MCF 10A (cell line): ENCODE measurements around the gene ZNF385D. TPM values are rescaled to one million over a fixed set of nuclear protein-coding genes. Genes with fewer than 3 reads are reported as not detected.

Experiments used
- BruUV-seq: library from RNA; stranded (reverse); fragments of 400-500 nt; replicated peaks from 2 replicates; lab custom pipeline; 2021; lab: Mats Ljungman, UMichigan
- CTCF ChIA-PET: fragments of 300-600 bp; sonication (Branson Sonifier 250); formaldehyde crosslinking; extraction: SDS; loops from one replicate; lab custom pipeline; 2021; ENCODE audit warnings: antibody characterized with exemption, inconsistent platforms; lab: Yijun Ruan, JAX
- POLR2A ChIA-PET: fragments of 300-600, 350-650 bp; sonication (Branson Sonifier 250); formaldehyde crosslinking; extraction: SDS; loops from one replicate; lab custom pipeline; 2020; ENCODE audit warnings: antibody characterized with exemption, inconsistent platforms; lab: Yijun Ruan, JAX
- DNase-seq: peaks from one replicate; pipeline ENCODE4 v3.0.0-alpha.2; 2018; ENCODE audit not compliant: unreplicated experiment
- H3K27ac Mint-ChIP-seq: one replicate; pipeline ENCODE4 v1.8.0; 2022; ENCODE audit warnings: mild to moderate bottlenecking, low read depth, mixed read lengths; ENCODE audit not compliant: unreplicated experiment
- H3K27me3 Mint-ChIP-seq: one replicate; pipeline ENCODE4 v1.8.0; 2022; ENCODE audit warnings: mixed read lengths; ENCODE audit not compliant: insufficient read depth, unreplicated experiment
- H3K36me3 Mint-ChIP-seq: one replicate; pipeline ENCODE4 v1.8.0; 2022; ENCODE audit warnings: mild to moderate bottlenecking, moderate library complexity, mixed read lengths; ENCODE audit not compliant: insufficient read depth, unreplicated experiment
- H3K4me1 Mint-ChIP-seq: one replicate; pipeline ENCODE4 v1.8.0; 2022; ENCODE audit warnings: mixed read lengths; ENCODE audit not compliant: insufficient read depth, unreplicated experiment
- H3K4me3 Mint-ChIP-seq: one replicate; pipeline ENCODE4 v1.8.0; 2022; ENCODE audit warnings: mild to moderate bottlenecking, moderate library complexity, mixed read lengths; ENCODE audit not compliant: unreplicated experiment
- H3K9me3 Mint-ChIP-seq: one replicate; pipeline ENCODE4 v1.8.0; 2022; ENCODE audit warnings: mixed read lengths; ENCODE audit not compliant: unreplicated experiment
- CTCF ChIP-seq: fragments of 200-600 bp; IDR thresholded peaks from one replicate; pipeline ENCODE4 v1.8.0; 2022; ENCODE audit warnings: antibody characterized with exemption, mild to moderate bottlenecking; ENCODE audit not compliant: unreplicated experiment
- intact Hi-C: fragments of 100-400 bp; cut with micrococcal nuclease; formaldehyde crosslinking; loops from 2 replicates; pipeline ENCODE4 v1.14.1; 2022
- total RNA-seq: library from RNA; stranded (reverse); gene quantifications from 2 replicates; pipeline ENCODE4 v1.2.3, GENCODE V29; 2022

ZNF385D gene
- total RNA-seq, 1 experiment from 2014 or later: 1.5 TPM

GRCh38 chr3:21573291-21573690 lies 177.7 kb downstream of the ZNF385D start:
- BruUV-seq: no TSS peak
- POLR2A ChIA-PET: no interaction called here
- Mint-ChIP-seq H3K36me3 (no peaks in the 10 kb centered on the region), H3K27ac (no peak overlapping the region), H3K9me3 (no peaks in the 10 kb centered on the region), H3K4me1 (no peaks in the 10 kb centered on the region), H3K27me3 (no peaks in the 10 kb centered on the region), H3K4me3 (no peak overlapping the region)
- DNase-seq: peak; percentile 6
- intact Hi-C loops: no loop called here
- no peak for TF ChIP-seq CTCF
- CTCF ChIA-PET: no interaction called here

- Mint-ChIP-seq H3K4me1 (no peaks in the 10 kb centered on the region), H3K27ac (no peak overlapping the region), H3K4me3 (no peak overlapping the region), H3K9me3 (no peaks in the 10 kb centered on the region), H3K27me3 (no peaks in the 10 kb centered on the region), H3K36me3 (no peaks in the 10 kb centered on the region)
- no TSS peak for BruUV-seq
- no peak for TF ChIP-seq CTCF
- POLR2A ChIA-PET: interaction anchor here (0.6 kb wide), 2 partner anchors 10 to 55 kb away, joined by 3 read pairs; no protein-coding TSS in a partner anchor
- DNase-seq: no peak
- intact Hi-C loops: no loop called here
- CTCF ChIA-PET: no interaction called here
These were observed 186.5 kb downstream of the ZNF385D start for GRCh38 chr3:21564531-21564930.

- POLR2A ChIA-PET: no interaction called here
- H3K36me3 Mint-ChIP-seq: peaks cover 4% of the 10 kb centered on the region
- no peak for DNase-seq
- CTCF ChIA-PET: no interaction called here
- BruUV-seq: no TSS peak
- H3K27me3 Mint-ChIP-seq: no peaks in the 10 kb centered on the region
- H3K27ac Mint-ChIP-seq: no peak overlapping the region
- H3K9me3 Mint-ChIP-seq: no peaks in the 10 kb centered on the region
- TF ChIP-seq CTCF: no peak
- no peaks in the 10 kb centered on the region for H3K4me1 Mint-ChIP-seq
- intact Hi-C loops: no loop called here
- no peak overlapping the region for H3K4me3 Mint-ChIP-seq
These were observed 188.8 kb downstream of the ZNF385D start for GRCh38 chr3:21562243-21562642.

- H3K4me1 Mint-ChIP-seq: no peaks in the 10 kb centered on the region
- intact Hi-C loops: no loop called here
- no TSS peak for BruUV-seq
- H3K36me3 Mint-ChIP-seq: peaks cover 4% of the 10 kb centered on the region
- no peak for DNase-seq
- no peaks in the 10 kb centered on the region for H3K27me3 Mint-ChIP-seq
- TF ChIP-seq CTCF: no peak
- H3K9me3 Mint-ChIP-seq: no peaks in the 10 kb centered on the region
- H3K27ac Mint-ChIP-seq: no peak overlapping the region
- POLR2A ChIA-PET: no interaction called here
- CTCF ChIA-PET: no interaction called here
- H3K4me3 Mint-ChIP-seq: no peak overlapping the region
These were observed 189.5 kb downstream of the ZNF385D start for GRCh38 chr3:21561472-21561871.
